ENCODE measurements around the gene TNFAIP8L2. TPM values are rescaled to one million over a fixed set of nuclear protein-coding genes. Genes with fewer than 3 reads are reported as not detected.

TNFAIP8L2 gene
- total and polyA plus RNA-seq, 2 donors (not counting 3 experiments of a cell fraction or from before 2014, with no cell fraction given): 0.06 TPM; not detected in 1

GRCh38 chr1:151142411-151143056, 13.9 kb upstream of the TNFAIP8L2 start:
- BruUV-seq (replicated peaks): no TSS peak
- Histone ChIP-seq H2AFZ (ENCODE audit: low read depth, low read length) (no peak overlapping the region), H3K4me1 (ENCODE audit: control insufficient read depth, extremely low read depth, insufficient read depth, low read length) (peaks cover 28% of the 10 kb centered on the region), H3K9ac (replicated peaks; ENCODE audit: extremely low read depth, insufficient read depth, low read length) (no peak overlapping the region), H3K4me3 (replicated peaks in 1 of 3; ENCODE audit: insufficient read depth in 1 of 3, low read depth in 1 of 3, low read length in 3 of 3) (no peak overlapping the region), H3K27ac (ENCODE audit: insufficient read depth, low read depth, low read length) (no peak overlapping the region), H4K20me1 (replicated peaks; ENCODE audit: control insufficient read depth, extremely low read depth, insufficient read depth, low read length) (no peaks in the 10 kb centered on the region), H3K36me3 (ENCODE audit: control insufficient read depth in 2 of 2, extremely low read depth in 1 of 2, insufficient read depth in 2 of 2, low read length in 2 of 2) (peaks cover 2 to 31% of the 10 kb centered on the region in 2 experiments), H3K4me2 (ENCODE audit: insufficient read depth, low read length) (no peak overlapping the region), H3K9me3 (replicated peaks; ENCODE audit: control insufficient read depth, insufficient read depth, low read length) (no peaks in the 10 kb centered on the region), H3K27me3 (ENCODE audit: control insufficient read depth in 2 of 2, insufficient read depth in 2 of 2, low read length in 2 of 2) (no peaks in the 10 kb centered on the region), H3K79me2 (ENCODE audit: control insufficient read depth, insufficient read depth, low read length) (no peaks in the 10 kb centered on the region), H3K9me1 (replicated peaks; ENCODE audit: control insufficient read depth, extremely low read depth, insufficient read depth, low read length) (no peaks in the 10 kb centered on the region)
- intact Hi-C loops (cut with micrococcal nuclease) (no loop called here), dilution Hi-C loops (cut with MboI; ENCODE audit: extremely low pct_ligation_motif_present, low sequenced_read_pairs) (no loop called here)
- ChIA-PET POLR2A (interaction anchor here (0.6 kb wide), 1 partner anchor 108 kb away, joined by 3 read pairs; no protein-coding TSS in a partner anchor), CTCF (interaction anchor here (0.7 to 2.8 kb wide), 6 partner anchors 11 to 43 kb away, joined by 4 to 16 read pairs (median 6); no protein-coding TSS in a partner anchor)
- FAIRE-seq (no peak), DNase-seq (ENCODE audit: low read depth, low spot score) (no peak)
- TF ChIP-seq POLR2A (IDR thresholded peaks at IDR 0.05; ENCODE audit: low read depth, low read length): no peak
- TF ChIP-seq POLR2AphosphoS5 (IDR thresholded peaks at IDR 0.05; ENCODE audit: insufficient read depth, low read depth, low read length): no peak
- no peak for TF ChIP-seq FOS (IDR thresholded peaks at IDR 0.05; ENCODE audit: borderline replicate concordance, insufficient read depth, low read length)
- no peak for TF ChIP-seq MAX (IDR thresholded peaks at IDR 0.05; ENCODE audit: insufficient read depth, insufficient read length)

GRCh38 chr1:151143057-151143435, 13.4 kb upstream of the TNFAIP8L2 start:
- H3K9me1 ChIP-seq (replicated peaks; ENCODE audit: control insufficient read depth, extremely low read depth, insufficient read depth, low read length): no peaks in the 10 kb centered on the region
- no peaks in the 10 kb centered on the region for H4K20me1 ChIP-seq (replicated peaks; ENCODE audit: control insufficient read depth, extremely low read depth, insufficient read depth, low read length)
- H3K27ac ChIP-seq (ENCODE audit: insufficient read depth, low read depth, low read length): no peak overlapping the region
- H3K9me3 ChIP-seq (replicated peaks; ENCODE audit: control insufficient read depth, insufficient read depth, low read length): no peaks in the 10 kb centered on the region
- no peak overlapping the region for H3K9ac ChIP-seq (replicated peaks; ENCODE audit: extremely low read depth, insufficient read depth, low read length)
- POLR2A ChIA-PET: interaction anchor here (1.0 kb wide), 1 partner anchor 12 kb away, joined by 4 read pairs; no protein-coding TSS in a partner anchor
- TF ChIP-seq JUN (IDR thresholded peaks at IDR 0.05; ENCODE audit: borderline replicate concordance, insufficient read depth, insufficient read length, low read depth): no peak
- TF ChIP-seq POLR2A (IDR thresholded peaks at IDR 0.05; ENCODE audit: low read depth, low read length): no peak
- no peak for TF ChIP-seq MYC (IDR thresholded peaks at IDR 0.05; ENCODE audit: low read depth, low read length)
- no peak for TF ChIP-seq CTCF (IDR thresholded peaks at IDR 0.05; ENCODE audit: extremely low read depth in 1 of 2, insufficient read depth in 1 of 2, low read depth in 1 of 2, low read length in 2 of 2)
- no peak for TF ChIP-seq GATA2 (IDR thresholded peaks at IDR 0.05; ENCODE audit: insufficient read depth, insufficient read length, low read depth, low read length)
- TF ChIP-seq EZH2 (IDR thresholded peaks at IDR 0.05; ENCODE audit: borderline replicate concordance, low read depth, low read length, severe bottlenecking): no peak
- TF ChIP-seq MAX (IDR thresholded peaks at IDR 0.05; ENCODE audit: insufficient read depth, insufficient read length): no peak
- TF ChIP-seq FOS (IDR thresholded peaks at IDR 0.05; ENCODE audit: borderline replicate concordance, insufficient read depth, low read length): no peak
- TF ChIP-seq POLR2AphosphoS5 (IDR thresholded peaks at IDR 0.05; ENCODE audit: insufficient read depth, low read depth, low read length): no peak
- no peaks in the 10 kb centered on the region for H3K79me2 ChIP-seq (ENCODE audit: control insufficient read depth, insufficient read depth, low read length)
- no peak overlapping the region for H3K4me2 ChIP-seq (ENCODE audit: insufficient read depth, low read length)
- dilution Hi-C loops (cut with MboI; ENCODE audit: extremely low pct_ligation_motif_present, low sequenced_read_pairs): no loop called here
- DNase-seq (ENCODE audit: low read depth, low spot score) (no peak), FAIRE-seq (no peak)
- H2AFZ ChIP-seq (ENCODE audit: low read depth, low read length): no peak overlapping the region
- H3K4me3 ChIP-seq (replicated peaks in 1 of 3; ENCODE audit: insufficient read depth in 1 of 3, low read depth in 1 of 3, low read length in 3 of 3): no peak overlapping the region
- no TSS peak for BruUV-seq (replicated peaks)
- peaks cover 29% of the 10 kb centered on the region for H3K4me1 ChIP-seq (ENCODE audit: control insufficient read depth, extremely low read depth, insufficient read depth, low read length)
- CTCF ChIA-PET: interaction anchor here (0.8 to 3.2 kb wide), 6 partner anchors 12 to 84 kb away, joined by 4 to 30 read pairs (median 6); partner anchors contain the start of gene CDC42SE1
- no peaks in the 10 kb centered on the region for H3K27me3 ChIP-seq (ENCODE audit: control insufficient read depth in 2 of 2, insufficient read depth in 2 of 2, low read length in 2 of 2)
- intact Hi-C loops (cut with micrococcal nuclease): no loop called here
- H3K36me3 ChIP-seq (ENCODE audit: control insufficient read depth in 2 of 2, extremely low read depth in 1 of 2, insufficient read depth in 2 of 2, low read length in 2 of 2): peaks cover 2 to 26% of the 10 kb centered on the region in 2 experiments
